ENCODE measurements around the gene TMOD1.
"Not testable (repeated sequence)": the region's sequence is repeated elsewhere in the genome, so short reads cannot be mapped to it uniquely, and the experiment has no call there.

The TMOD1 gene

GRCh38 chr9:97501177-97501971 lies at the start of gene TMOD1:
TSS of gene TMOD1 (plus strand) at chr9:97501666. CDS start at chr9:97524189, 22,523 bp downstream.
- no peak for DNase-seq (ENCODE audit: low read depth)

GRCh38 chr9:97453573-97453972 lies 47.9 kb upstream of the TMOD1 start:
- not testable (repeated sequence) for DNase-seq (ENCODE audit: low read depth)

- DNase-seq (ENCODE audit: low read depth): not testable (repeated sequence)
Measured at GRCh38 chr9:97456841-97457240, 44.6 kb upstream of the TMOD1 start.

GRCh38 chr9:97459326-97459725 lies 42.1 kb upstream of the TMOD1 start:
- DNase-seq (ENCODE audit: low read depth): no peak

GRCh38 chr9:97462159-97462558 lies 39.3 kb upstream of the TMOD1 start:
- no peak for DNase-seq (ENCODE audit: low read depth)

GRCh38 chr9:97462914-97463313 lies 38.6 kb upstream of the TMOD1 start:
- DNase-seq (ENCODE audit: low read depth): no peak

GRCh38 chr9:97468658-97469448 lies 32.6 kb upstream of the TMOD1 start:
- peak; percentile 53 for DNase-seq (ENCODE audit: low read depth)

- no peak for DNase-seq (ENCODE audit: low read depth)
Measured at GRCh38 chr9:97470076-97470475, 31.4 kb upstream of the TMOD1 start.

GRCh38 chr9:97473717-97474116 lies 27.7 kb upstream of the TMOD1 start:
- no peak for DNase-seq (ENCODE audit: low read depth)

- peak; percentile 37 for DNase-seq (ENCODE audit: low read depth)
Measured at GRCh38 chr9:97474372-97474925, 27.0 kb upstream of the TMOD1 start.

- DNase-seq (ENCODE audit: low read depth): peak; percentile 90
Measured at GRCh38 chr9:97475059-97475458, 26.4 kb upstream of the TMOD1 start.

GRCh38 chr9:97478301-97478981 lies 23.0 kb upstream of the TMOD1 start:
- DNase-seq (ENCODE audit: low read depth): no peak

GRCh38 chr9:97479496-97480159 lies 21.8 kb upstream of the TMOD1 start:
- no peak for DNase-seq (ENCODE audit: low read depth)

GRCh38 chr9:97480174-97480573 lies 21.3 kb upstream of the TMOD1 start:
- DNase-seq (ENCODE audit: low read depth): no peak

GRCh38 chr9:97480749-97481148 lies 20.7 kb upstream of the TMOD1 start:
- no peak for DNase-seq (ENCODE audit: low read depth)

- no peak for DNase-seq (ENCODE audit: low read depth)
Measured at GRCh38 chr9:97484134-97484533, 17.3 kb upstream of the TMOD1 start.

- DNase-seq (ENCODE audit: low read depth): peak; percentile 31
Measured at GRCh38 chr9:97487107-97487506, 14.4 kb upstream of the TMOD1 start.

- DNase-seq (ENCODE audit: low read depth): no peak
Measured at GRCh38 chr9:97487861-97488260, 13.6 kb upstream of the TMOD1 start.

GRCh38 chr9:97491216-97491999 lies 10.1 kb upstream of the TMOD1 start:
- peak; percentile 40 for DNase-seq (ENCODE audit: low read depth)

GRCh38 chr9:97497558-97498375 lies 3.7 kb upstream of the TMOD1 start:
- not testable (repeated sequence) for DNase-seq (ENCODE audit: low read depth)

All from amniotic epithelial cell (primary cell).